Esophagus muscularis mucosa (tissue), 4 donors: ENCODE data around the gene AMIGO3. TPM values are rescaled to one million over a fixed set of nuclear protein-coding genes. Genes with fewer than 3 reads are reported as not detected.

Experiments used
- DNase-seq: peaks from one replicate; pipeline ENCODE4 v3.0.0-alpha.2; 2017; ENCODE audit errors: extremely low spot score
- H3K27ac ChIP-seq, 4 donors: fragments of 200-600 bp; sonication (generic); replicated peaks in 1 of 4; 1 replicate in 3 of 4; 2 replicates in 1 of 4; pipeline ENCODE4 v1.5.1; 2016 to 2019; ENCODE audit warnings: mild to moderate bottlenecking in 1 of 4
- H3K27me3 ChIP-seq, 4 donors: fragments of 200-600 bp; sonication (generic); one replicate each; pipeline versions ENCODE4 v1.5.1 to v1.6.0; 2016 to 2019
- H3K36me3 ChIP-seq, 4 donors: fragments of 200-600 bp; sonication (generic); one replicate each; pipeline ENCODE4 v1.5.1; 2016 to 2019
- H3K4me1 ChIP-seq, 4 donors: fragments of 200-600 bp; sonication (generic); one replicate each; pipeline ENCODE4 v1.5.1; 2016 to 2019
- H3K4me3 ChIP-seq, 4 donors: fragments of 200-600 bp; sonication (generic); 1 replicate in 2 of 4; 2 replicates in 2 of 4; pipeline ENCODE4 v1.5.1; 2016 to 2019; ENCODE audit warnings: mild to moderate bottlenecking in 4 of 4, moderate library complexity in 1 of 4
- H3K9me3 ChIP-seq, 4 donors: fragments of 200-600 bp; sonication (generic); 1 replicate in 3 of 4; 2 replicates in 1 of 4; pipeline ENCODE4 v1.5.1; 2016 to 2019
- CTCF ChIP-seq, 3 experiments: fragments of 200-600 bp in 2 of 3; fragments of 450-650 bp in 1 of 3; sonication (generic) in 2 of 3; IDR thresholded peaks; one replicate each; pipeline ENCODE4 v1.5.1; 2017 to 2019; ENCODE audit warnings: antibody characterized with exemption in 3 of 3, mild to moderate bottlenecking in 2 of 3, moderate library complexity in 1 of 3
- EP300 ChIP-seq: sonication (generic); formaldehyde crosslinking; IDR thresholded peaks from one replicate; pipeline ENCODE4 v1.6.1; 2017; ENCODE audit warnings: antibody characterized with exemption
- POLR2A ChIP-seq: fragments of 450-650 bp; IDR thresholded peaks from one replicate; pipeline ENCODE4 v1.6.1; 2017; ENCODE audit warnings: antibody characterized with exemption, moderate library complexity, mild to moderate bottlenecking, low read depth
- POLR2AphosphoS5 ChIP-seq, 2 donors: sonication (generic); formaldehyde crosslinking; IDR thresholded peaks; one replicate each; pipeline ENCODE4 v1.6.1; 2017; ENCODE audit warnings: antibody characterized with exemption in 2 of 2
- WGBS: methylation state at CpG from one replicate; pipeline ENCODE4 v1.1.5; 2018; 5-methylcytosine and 5-hydroxymethylcytosine counted together
- intact Hi-C: fragments of 100-400 bp; cut with DNase I; formaldehyde crosslinking; loops from one replicate; pipeline ENCODE4 v1.15.1; 2023
- total RNA-seq, 4 donors: library from RNA; depleted of rRNA; stranded (reverse); fragments of >200 nt; gene quantifications; one replicate each; pipeline versions ENCODE4 v1.1.0 to v1.2.1, GENCODE V29; 2016

AMIGO3 gene
- total RNA-seq, 4 donors from 2014 or later = 1.2 to 1.7 TPM; not detected in 2

GRCh38 chr3:49711489-49711888, 8.0 kb downstream of the AMIGO3 start:
- intact Hi-C loops = no loop called here
- Histone ChIP-seq H3K36me3 (peaks cover 6 to 84% (median 48%) of the 10 kb centered on the region in 4 donors), H3K27ac (no peak overlapping the region), H3K9me3 (no peaks in the 10 kb centered on the region), H3K27me3 (no peaks in the 10 kb centered on the region), H3K4me3 (no peak overlapping the region), H3K4me1 (no peaks in the 10 kb centered on the region)
- no peak for TF ChIP-seq POLR2A
- 87% methylated on average over 5 of the region's 5 CpGs for WGBS
- no peak for DNase-seq

GRCh38 chr3:49709852-49710251, 9.6 kb downstream of the AMIGO3 start:
- peaks cover 0 to 84% (median 49%) of the 10 kb centered on the region in 4 donors for H3K36me3 ChIP-seq
- WGBS = 99% methylated on average over 8 of the region's 8 CpGs
- no peak overlapping the region for H3K27ac ChIP-seq
- H3K9me3 ChIP-seq = no peaks in the 10 kb centered on the region
- TF ChIP-seq EP300 = no peak
- no peak overlapping the region for H3K4me3 ChIP-seq
- H3K4me1 ChIP-seq = no peaks in the 10 kb centered on the region
- intact Hi-C loops = no loop called here
- H3K27me3 ChIP-seq = no peaks in the 10 kb centered on the region
- no peak for DNase-seq

GRCh38 chr3:49707113-49707480, 12.4 kb downstream of the AMIGO3 start:
- TF ChIP-seq EP300 = no peak
- TF ChIP-seq POLR2A = no peak
- TF ChIP-seq CTCF (IDR thresholded peaks at IDR 0.05) = no peak
- TF ChIP-seq POLR2AphosphoS5 (IDR thresholded peaks at IDR 0.05) = no peak
- 54% methylated on average over 4 of the region's 4 CpGs for WGBS
- DNase-seq = no peak
- intact Hi-C loops = no loop called here
- no peaks in the 10 kb centered on the region for H3K9me3 ChIP-seq
- no peak overlapping the region for H3K27ac ChIP-seq
- no peaks in the 10 kb centered on the region for H3K27me3 ChIP-seq
- no peak overlapping the region for H3K4me3 ChIP-seq
- H3K4me1 ChIP-seq = peaks cover 0 to 4% (median 0%) of the 10 kb centered on the region in 4 donors
- H3K36me3 ChIP-seq = peaks cover 7 to 82% (median 51%) of the 10 kb centered on the region in 4 donors

- Histone ChIP-seq H3K4me3 (no peak overlapping the region), H3K27ac (no peak overlapping the region), H3K4me1 (peaks cover 0 to 4% (median 0%) of the 10 kb centered on the region in 4 donors), H3K36me3 (peaks cover 12 to 82% (median 54%) of the 10 kb centered on the region in 4 donors), H3K9me3 (no peaks in the 10 kb centered on the region), H3K27me3 (no peaks in the 10 kb centered on the region)
- no peak for DNase-seq
- WGBS = 84% methylated on average over 7 of the region's 9 CpGs
- TF ChIP-seq POLR2AphosphoS5 (IDR thresholded peaks at IDR 0.05) = no peak
- no peak for TF ChIP-seq CTCF (IDR thresholded peaks at IDR 0.05)
- TF ChIP-seq EP300 = no peak
- TF ChIP-seq POLR2A = no peak
- intact Hi-C loops = no loop called here
Observed at GRCh38 chr3:49706456-49707112, 12.9 kb downstream of the AMIGO3 start.

GRCh38 chr3:49705390-49705960, 14.0 kb downstream of the AMIGO3 start:
- H3K4me1 ChIP-seq = peaks cover 0 to 4% (median 0%) of the 10 kb centered on the region in 4 donors
- WGBS = 96% methylated on average over 7 of the region's 17 CpGs
- H3K4me3 ChIP-seq = no peak overlapping the region
- DNase-seq = no peak
- peaks cover 17 to 85% (median 61%) of the 10 kb centered on the region in 4 donors for H3K36me3 ChIP-seq
- no peaks in the 10 kb centered on the region for H3K27me3 ChIP-seq
- intact Hi-C loops = no loop called here
- no peaks in the 10 kb centered on the region for H3K9me3 ChIP-seq
- TF ChIP-seq POLR2AphosphoS5 (IDR thresholded peaks at IDR 0.05) (no peak), EP300 (no peak), POLR2A (no peak), CTCF (IDR thresholded peaks at IDR 0.05) (no peak)
- no peak overlapping the region for H3K27ac ChIP-seq
